GM11168 (cell line): ENCODE measurements around the gene OR6S1.

ENCODE experiments used
- in situ Hi-C: fragments of 300-500 bp; cut with MboI; formaldehyde crosslinking; loops from one replicate; pipeline ENCODE4 v1.12.0; 2022; ENCODE audit warnings: low sequenced_read_pairs; ENCODE audit not compliant: unreplicated experiment

OR6S1 gene

GRCh38 chr14:20632831-20633691 lies 8.4 kb downstream of the OR6S1 start:
- in situ Hi-C loops, result no loop called here

- in situ Hi-C loops, result no loop called here
These were observed 9.1 kb downstream of the OR6S1 start for GRCh38 chr14:20632448-20632830.

GRCh38 chr14:20631880-20632389 lies 9.6 kb downstream of the OR6S1 start:
- in situ Hi-C loops, result no loop called here

DNA sequence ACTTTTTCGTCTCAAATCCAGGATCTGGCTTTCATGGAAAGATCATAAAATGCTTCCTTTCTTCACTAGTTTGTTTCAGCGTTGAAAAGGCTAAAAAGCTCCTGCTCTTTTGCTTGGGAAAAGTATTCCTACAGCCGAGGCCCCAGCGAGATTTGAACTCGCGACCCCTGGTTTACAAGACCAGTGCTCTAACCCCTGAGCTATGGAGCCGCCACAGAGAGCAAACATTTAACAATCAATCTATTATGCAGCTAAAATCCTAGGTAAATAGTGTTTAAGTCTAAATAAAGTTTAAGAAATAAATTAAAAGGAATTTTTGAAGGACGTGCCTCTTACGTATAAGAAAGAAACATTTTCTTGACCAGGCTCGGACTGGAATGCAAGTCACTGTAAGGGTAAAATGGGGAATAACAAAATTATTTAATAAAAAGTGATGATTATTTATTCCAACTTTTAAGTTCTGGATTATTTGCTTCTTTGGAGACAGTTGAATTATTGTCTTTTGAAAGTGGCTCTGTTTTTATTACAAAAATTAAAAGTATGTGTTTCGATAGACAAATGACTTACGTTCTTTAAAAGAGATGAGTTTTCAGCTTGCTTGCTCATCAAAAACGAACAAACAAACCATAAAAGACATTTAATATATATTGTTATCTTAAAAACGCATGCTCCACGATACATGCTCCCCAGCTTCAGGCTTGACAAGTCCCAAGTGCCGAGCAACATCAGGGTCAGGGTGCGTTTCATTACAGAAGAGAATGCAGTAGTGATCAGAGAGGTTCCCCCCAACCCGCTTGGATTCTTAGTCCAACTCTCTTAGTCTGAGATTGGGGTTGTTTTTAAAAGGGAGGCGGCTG lies 10.2 kb downstream of the OR6S1 start:
- in situ Hi-C loops, result no loop called here

- in situ Hi-C loops, result no loop called here
These were observed 11.0 kb downstream of the OR6S1 start for GRCh38 chr14:20630340-20631022.

DNA sequence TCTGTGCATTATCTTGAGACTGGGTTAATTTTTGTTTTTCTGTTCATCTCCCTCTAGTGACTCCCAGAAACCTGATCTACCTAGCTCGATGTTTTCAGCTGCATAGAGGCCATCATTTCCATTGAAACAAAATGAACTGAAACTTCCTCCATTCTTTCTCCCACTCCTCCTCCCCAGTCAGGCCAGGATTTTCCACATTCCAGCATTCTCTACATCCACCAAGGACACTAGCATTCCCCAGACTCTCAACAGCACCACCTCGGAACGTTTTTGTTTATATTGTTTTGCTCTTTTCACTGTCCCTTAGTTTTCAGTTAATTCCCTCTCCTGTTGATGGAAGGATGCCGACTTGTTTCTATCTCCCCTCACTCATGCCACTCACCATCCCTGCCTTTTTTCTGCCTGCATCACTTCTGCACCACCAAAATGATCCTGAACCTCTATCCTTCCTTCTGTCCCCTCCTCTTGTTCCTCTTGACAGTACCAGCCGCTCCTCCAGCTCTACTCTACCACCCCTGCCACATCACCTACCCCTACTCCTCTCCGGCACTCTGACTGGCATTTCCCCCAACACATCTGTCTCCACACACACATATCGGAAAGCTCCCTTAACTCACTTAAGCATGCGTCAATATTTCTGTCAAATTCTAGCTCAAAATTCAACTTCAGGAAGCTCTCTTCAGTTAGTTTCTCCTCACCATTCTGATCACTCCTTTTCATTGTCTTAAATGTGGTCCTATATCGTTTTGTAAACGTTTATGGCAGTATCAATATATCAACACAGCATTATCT lies 13.2 kb downstream of the OR6S1 start:
- in situ Hi-C loops, result no loop called here

- in situ Hi-C loops, result no loop called here
These were observed 14.0 kb downstream of the OR6S1 start for GRCh38 chr14:20627346-20628027.

- in situ Hi-C loops, result no loop called here
These were observed 15.2 kb downstream of the OR6S1 start for GRCh38 chr14:20626274-20626673.

DNA sequence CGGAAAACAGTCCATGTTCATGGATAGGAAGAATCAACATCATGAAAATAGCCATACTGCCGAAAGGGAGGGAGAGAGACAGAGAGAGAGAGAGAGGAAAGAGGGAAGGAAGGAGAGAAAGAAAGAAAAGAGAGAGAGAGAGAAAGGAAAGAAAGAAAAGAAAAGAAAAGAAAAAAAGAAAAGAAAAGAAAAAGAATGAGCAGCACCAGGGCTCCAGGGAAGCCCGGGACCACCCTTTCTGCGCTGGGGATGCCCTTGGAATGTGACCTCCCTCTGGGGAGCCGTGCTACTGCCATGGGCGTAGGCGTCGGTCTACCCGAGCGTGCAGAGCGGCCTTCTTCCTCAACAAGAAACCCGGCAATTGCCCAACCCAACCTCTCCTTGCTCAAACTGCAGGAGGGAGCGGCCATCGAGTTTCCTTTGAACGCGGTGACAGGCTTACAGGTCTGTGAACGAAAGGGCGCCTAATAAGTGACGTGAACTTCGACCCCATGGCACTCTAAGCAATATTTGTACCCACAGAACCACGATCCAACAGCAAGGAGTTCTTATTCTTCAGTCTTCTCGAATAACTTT lies 16.9 kb downstream of the OR6S1 start:
- in situ Hi-C loops, result no loop called here

DNA sequence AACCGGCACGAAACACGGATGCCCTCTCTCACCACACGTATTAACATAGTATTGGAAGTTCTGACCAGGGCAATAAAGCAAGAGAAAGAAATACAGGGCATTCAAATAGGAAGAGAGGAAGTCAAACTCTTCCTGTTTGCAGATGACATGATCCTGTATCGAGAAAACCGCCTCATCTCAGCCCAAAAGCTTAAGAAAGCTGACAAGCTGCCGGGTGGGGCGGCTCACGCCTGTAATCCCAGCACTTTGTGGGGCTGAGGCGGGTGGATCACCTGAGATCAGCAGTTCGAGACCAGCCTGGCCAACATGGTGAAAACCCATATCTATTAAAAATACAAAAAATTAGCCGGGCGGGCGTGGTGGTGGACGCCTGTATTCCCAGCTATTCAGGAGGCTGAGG lies 17.7 kb downstream of the OR6S1 start:
- in situ Hi-C loops, result no loop called here

- in situ Hi-C loops, result no loop called here
These were observed 18.6 kb downstream of the OR6S1 start for GRCh38 chr14:20622816-20623291.

DNA sequence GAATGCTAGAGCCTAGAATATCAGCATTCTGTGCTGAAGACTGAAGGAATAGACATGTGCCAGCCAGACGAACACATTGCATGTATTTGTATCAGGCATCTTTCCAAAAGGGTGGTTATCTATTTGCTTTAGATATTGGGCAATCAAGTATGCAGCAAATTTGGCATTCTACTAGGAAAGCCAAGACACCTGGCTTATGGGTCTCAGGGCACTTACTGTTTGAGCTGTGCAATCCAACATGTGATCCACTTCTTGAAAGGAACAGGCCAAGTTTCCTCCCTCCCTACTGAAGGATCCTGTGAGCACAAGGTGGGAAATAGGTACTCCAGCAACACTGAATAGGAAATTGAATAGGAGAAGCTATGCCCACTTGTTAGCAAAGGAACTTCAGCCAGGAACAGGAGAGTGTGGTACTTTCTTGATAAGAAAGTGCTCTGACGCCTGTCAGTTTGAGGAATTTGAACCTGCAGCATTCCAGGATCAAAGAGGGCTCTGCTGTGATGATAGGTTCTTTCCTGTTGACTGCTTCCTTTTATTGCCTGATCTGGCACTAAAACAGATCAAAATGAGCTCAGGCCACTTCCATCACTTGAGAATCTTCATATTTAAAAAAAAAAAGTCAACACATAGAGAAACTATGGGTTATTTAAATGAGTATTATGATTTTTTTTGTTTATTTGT lies 20.6 kb downstream of the OR6S1 start:
- in situ Hi-C loops, result no loop called here

- in situ Hi-C loops, result loop anchor here (10.0 kb wide), 1 partner anchor 295 kb away; no protein-coding TSS in a partner anchor
These were observed 21.8 kb downstream of the OR6S1 start for GRCh38 chr14:20619688-20620087.

- in situ Hi-C loops, result loop anchor here (10.0 kb wide), 1 partner anchor 294 kb away; no protein-coding TSS in a partner anchor
These were observed 23.2 kb downstream of the OR6S1 start for GRCh38 chr14:20618271-20618749.

GRCh38 chr14:20617138-20618003 lies 24.1 kb downstream of the OR6S1 start:
- in situ Hi-C loops, result loop anchor here (10.0 kb wide), 1 partner anchor 293 kb away; no protein-coding TSS in a partner anchor

DNA sequence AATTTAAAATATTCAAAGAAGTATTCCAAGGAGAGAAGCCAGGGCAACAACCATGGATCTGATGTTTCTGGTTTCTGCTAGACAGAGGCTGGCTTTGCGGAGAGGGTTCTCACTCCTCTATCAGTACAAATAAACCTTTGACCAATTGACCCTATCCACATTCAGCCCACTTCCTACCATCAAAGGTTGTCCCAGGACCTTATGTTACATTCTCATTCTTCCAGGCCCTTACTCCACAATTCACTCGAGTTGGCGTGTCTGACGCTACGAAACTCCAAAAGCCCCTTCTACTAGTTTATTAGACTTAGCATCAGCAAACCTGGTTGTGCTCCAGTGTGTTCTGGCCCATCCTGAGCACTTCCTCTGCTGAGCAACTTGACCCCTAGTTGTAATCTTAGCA lies 25.5 kb downstream of the OR6S1 start:
- in situ Hi-C loops, result loop anchor here (10.0 kb wide), 1 partner anchor 291 kb away; no protein-coding TSS in a partner anchor
